ENCODE results near the gene CHI3L1. TPM values are rescaled to one million over a fixed set of nuclear protein-coding genes. Genes with fewer than 3 reads are reported as not detected.

CHI3L1 gene
- polyA plus RNA-seq, 1 of the 3 experiments (the other 2 are of a cell fraction) = not detected

- no peaks in the 10 kb centered on the region; a peak in 1 of 4 replicates for H3K4me1 ChIP-seq (ENCODE audit: control insufficient read depth in 1 of 2, insufficient read depth in 2 of 2, low read depth in 1 of 2, low read length in 1 of 2)
- H3K27ac ChIP-seq (ENCODE audit: low read depth in 2 of 2, low read length in 1 of 2) = no peak overlapping the region
- H2AFZ ChIP-seq (ENCODE audit: low read depth) = no peak overlapping the region
- no peaks in the 10 kb centered on the region for H4K20me1 ChIP-seq (ENCODE audit: insufficient read depth)
- no peaks in the 10 kb centered on the region for H3F3A ChIP-seq (replicated peaks; ENCODE audit: insufficient read depth)
- H3K9me2 ChIP-seq = no peaks in the 10 kb centered on the region
- no peak overlapping the region for H3K9ac ChIP-seq
- H3K4me3 ChIP-seq (ENCODE audit: low read depth in 2 of 2, low read length in 1 of 2) = no peak overlapping the region
- DNase-seq = no peak
- no peaks in the 10 kb centered on the region for H3K36me3 ChIP-seq (replicated peaks in 1 of 2; ENCODE audit: control insufficient read depth in 1 of 2, insufficient read depth in 2 of 2, low read length in 1 of 2)
- no peaks in the 10 kb centered on the region for H3K79me2 ChIP-seq (ENCODE audit: insufficient read depth)
- H3K27me3 ChIP-seq (ENCODE audit: insufficient read depth) = no peaks in the 10 kb centered on the region; the same call in 1 of the 2 replicates
- POLR2A ChIA-PET = no interaction called here
- CTCF ChIA-PET = interaction anchor here (1.0 to 23.6 kb wide), 3 partner anchors 57 to 171 kb away, joined by 6 to 602 read pairs (median 454); partner anchors contain the start of gene ADORA1
- no peak for TF ChIP-seq MXI1 (IDR thresholded peaks at IDR 0.05; ENCODE audit: low read depth, low read length)
- TF ChIP-seq RFX5 (IDR thresholded peaks at IDR 0.05; ENCODE audit: low read length) = no peak
- no peak for TF ChIP-seq POLR2AphosphoS5 (IDR thresholded peaks at IDR 0.05; ENCODE audit: low read depth, low read length)
- no peak for TF ChIP-seq FOXJ3 (CRISPR knock-in tag; IDR thresholded peaks at IDR 0.05)
- no peak for TF ChIP-seq RXRA (IDR thresholded peaks at IDR 0.05; ENCODE audit: borderline replicate concordance, low read depth)
- TF ChIP-seq SIN3A (IDR thresholded peaks at IDR 0.05; ENCODE audit: borderline replicate concordance, low read depth, low read length) = no peak
- no peak for TF ChIP-seq FOSL2 (IDR thresholded peaks at IDR 0.05; ENCODE audit: borderline replicate concordance, low read depth)
- TF ChIP-seq REST (IDR thresholded peaks at IDR 0.05; ENCODE audit: low read depth, low read length) = no peak
- no peak for TF ChIP-seq IRF3 (IDR thresholded peaks at IDR 0.05; ENCODE audit: low read depth, low read length)
- TF ChIP-seq MAX (IDR thresholded peaks at IDR 0.05; ENCODE audit: low read depth) = no peak
- TF ChIP-seq, protein P1, sequence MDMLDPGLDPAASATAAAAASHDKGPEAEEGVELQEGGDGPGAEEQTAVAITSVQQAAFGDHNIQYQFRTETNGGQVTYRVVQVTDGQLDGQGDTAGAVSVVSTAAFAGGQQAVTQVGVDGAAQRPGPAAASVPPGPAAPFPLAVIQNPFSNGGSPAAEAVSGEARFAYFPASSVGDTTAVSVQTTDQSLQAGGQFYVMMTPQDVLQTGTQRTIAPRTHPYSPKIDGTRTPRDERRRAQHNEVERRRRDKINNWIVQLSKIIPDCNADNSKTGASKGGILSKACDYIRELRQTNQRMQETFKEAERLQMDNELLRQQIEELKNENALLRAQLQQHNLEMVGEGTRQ (IDR thresholded peaks at IDR 0.05; ENCODE audit: borderline replicate concordance, low read depth, low read length) = no peak
- TF ChIP-seq ELF1 (IDR thresholded peaks at IDR 0.05) = no peak
- no peak for TF ChIP-seq YY1 (IDR thresholded peaks at IDR 0.05; ENCODE audit: low read depth)
- no peak for TF ChIP-seq CHD2 (IDR thresholded peaks at IDR 0.05; ENCODE audit: low read length, partially characterized antibody)
- no peak for TF ChIP-seq RCOR1 (IDR thresholded peaks at IDR 0.05; ENCODE audit: low read length)
- H3K9me3 ChIP-seq = no peaks in the 10 kb centered on the region
- H3K4me2 ChIP-seq = no peak overlapping the region
Observed at GRCh38 chr1:203210350-203210749, 23.8 kb upstream of the CHI3L1 start.

Measured in SK-N-SH (cell line).